Activated CD8-positive, alpha-beta memory T cell treated with anti-CD3 and anti-CD28 coated beads for 24 hours (primary cell): Measurements from ENCODE around the gene CYP2C9.
"Not testable (repeated sequence)": the region's sequence is repeated elsewhere in the genome, so short reads cannot be mapped to it uniquely, and the experiment has no call there.

ENCODE experiments used
- DNase-seq: peaks from one replicate; pipeline ENCODE4 v3.0.0-alpha.2; 2020

The CYP2C9 gene

GRCh38 chr10:94938383-94938782 is at the start of gene CYP2C9:
TSS of gene CYP2C9 (plus strand) at chr10:94938658. CDS start at chr10:94938683, 25 bp downstream.
- no peak for DNase-seq

- DNase-seq = no peak
These were observed 49.3 kb upstream of the CYP2C9 start for GRCh38 chr10:94889123-94889522.

GRCh38 chr10:94890264-94891022 is 48.0 kb upstream of the CYP2C9 start:
- no peak for DNase-seq

GRCh38 chr10:94898414-94898813 is 40.0 kb upstream of the CYP2C9 start:
- not testable (repeated sequence) for DNase-seq

GRCh38 chr10:94902080-94902479 is 36.4 kb upstream of the CYP2C9 start:
- no peak for DNase-seq

GRCh38 chr10:94902570-94902969 is 35.9 kb upstream of the CYP2C9 start:
- no peak for DNase-seq

- not testable (repeated sequence) for DNase-seq
These were observed 33.8 kb upstream of the CYP2C9 start for GRCh38 chr10:94904506-94905148.

- no peak for DNase-seq
These were observed 22.0 kb upstream of the CYP2C9 start for GRCh38 chr10:94916423-94916822.

- DNase-seq = no peak
These were observed 1.7 kb upstream of the CYP2C9 start for GRCh38 chr10:94936721-94937120.

- not testable (repeated sequence) for DNase-seq
These were observed 5.1 kb downstream of the CYP2C9 start for GRCh38 chr10:94943432-94944103.

GRCh38 chr10:94946181-94946580 is 7.7 kb downstream of the CYP2C9 start:
- DNase-seq = not testable (repeated sequence)

- DNase-seq = no peak
These were observed 25.4 kb downstream of the CYP2C9 start for GRCh38 chr10:94963901-94964300.

GRCh38 chr10:94983555-94983954 is 45.1 kb downstream of the CYP2C9 start:
- no peak for DNase-seq

- no peak for DNase-seq
These were observed 50.7 kb downstream of the CYP2C9 start for GRCh38 chr10:94989192-94989591.

GRCh38 chr10:94991243-94991888 is 52.9 kb downstream of the CYP2C9 start:
- no peak for DNase-seq

GRCh38 chr10:94992811-94993210 is 54.4 kb downstream of the CYP2C9 start:
- no peak for DNase-seq

GRCh38 chr10:94997741-94998174 is 59.3 kb downstream of the CYP2C9 start:
- no peak for DNase-seq

- DNase-seq = no peak
These were observed 88.0 kb downstream of the CYP2C9 start for GRCh38 chr10:95026461-95026860.

- DNase-seq = no peak
These were observed 93.2 kb downstream of the CYP2C9 start for GRCh38 chr10:95031656-95032055.

- no peak for DNase-seq
These were observed 95.9 kb downstream of the CYP2C9 start for GRCh38 chr10:95034401-95034800.

GRCh38 chr10:95035332-95036295 is 97.2 kb downstream of the CYP2C9 start:
- no peak for DNase-seq

- no peak for DNase-seq
These were observed 100.8 kb downstream of the CYP2C9 start for GRCh38 chr10:95039281-95039680.
